ENCODE results near the gene SLC34A3. TPM values are rescaled to one million over a fixed set of nuclear protein-coding genes. Genes with fewer than 3 reads are reported as not detected.

Gene SLC34A3
- total RNA-seq, 1 donor from 2014 or later, result not detected

DNA sequence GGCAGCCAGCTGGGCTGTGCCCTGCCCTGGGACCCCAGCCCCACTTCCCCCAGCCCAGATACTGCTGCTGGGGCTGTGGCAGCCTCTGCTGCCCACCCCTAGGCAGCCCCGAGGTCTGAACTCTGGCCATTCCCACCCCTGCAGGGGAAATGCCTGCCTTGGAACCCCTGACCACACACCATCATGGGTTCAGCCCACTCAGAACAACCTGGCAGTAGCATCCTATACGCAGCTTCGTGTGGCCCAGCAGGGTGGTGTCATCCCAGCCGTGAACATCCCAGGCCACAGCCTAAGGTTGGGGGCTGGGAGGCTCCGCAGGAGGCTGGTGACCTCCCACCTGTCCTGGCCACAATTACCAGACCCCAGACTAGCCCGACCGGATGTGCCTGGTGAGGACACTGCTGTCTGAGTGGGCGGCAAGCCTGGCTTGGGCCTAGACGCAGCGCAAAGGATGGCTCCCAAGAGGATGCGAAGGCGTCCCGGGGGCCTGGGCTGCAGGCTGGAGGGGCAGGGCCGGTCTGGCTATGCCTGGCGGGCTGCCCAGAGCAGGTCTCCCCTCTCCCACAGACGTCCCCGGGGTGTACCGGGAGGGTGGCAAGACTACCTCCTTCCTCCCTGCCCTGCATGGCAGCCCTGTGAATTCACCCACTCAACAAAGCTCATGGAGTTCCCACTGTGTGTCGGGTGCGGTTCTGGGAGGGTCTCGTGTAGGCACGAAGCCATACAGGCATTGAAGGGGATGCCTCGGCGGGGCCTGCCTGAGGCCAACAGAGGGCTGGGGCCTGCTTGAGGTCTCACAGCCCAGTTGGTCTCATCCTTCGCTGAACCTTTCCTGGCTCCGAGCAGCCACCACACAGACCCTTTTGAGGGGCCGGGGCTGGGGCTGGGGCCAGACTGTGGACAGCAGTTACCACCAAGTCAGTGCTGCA, 1.5 kb upstream of the SLC34A3 start:
- H3K4me3 ChIP-seq (ENCODE audit: low read depth, low read length), result no peak overlapping the region
- H3K27me3 ChIP-seq (ENCODE audit: control insufficient read depth, insufficient read depth, low read length), result peaks cover 2% of the 10 kb centered on the region
- FAIRE-seq (no peak), DNase-seq (ENCODE audit: low read depth) (no peak)
- no peaks in the 10 kb centered on the region for H3K36me3 ChIP-seq (ENCODE audit: control insufficient read depth, insufficient read depth, low read length)
- TF ChIP-seq, protein P1, sequence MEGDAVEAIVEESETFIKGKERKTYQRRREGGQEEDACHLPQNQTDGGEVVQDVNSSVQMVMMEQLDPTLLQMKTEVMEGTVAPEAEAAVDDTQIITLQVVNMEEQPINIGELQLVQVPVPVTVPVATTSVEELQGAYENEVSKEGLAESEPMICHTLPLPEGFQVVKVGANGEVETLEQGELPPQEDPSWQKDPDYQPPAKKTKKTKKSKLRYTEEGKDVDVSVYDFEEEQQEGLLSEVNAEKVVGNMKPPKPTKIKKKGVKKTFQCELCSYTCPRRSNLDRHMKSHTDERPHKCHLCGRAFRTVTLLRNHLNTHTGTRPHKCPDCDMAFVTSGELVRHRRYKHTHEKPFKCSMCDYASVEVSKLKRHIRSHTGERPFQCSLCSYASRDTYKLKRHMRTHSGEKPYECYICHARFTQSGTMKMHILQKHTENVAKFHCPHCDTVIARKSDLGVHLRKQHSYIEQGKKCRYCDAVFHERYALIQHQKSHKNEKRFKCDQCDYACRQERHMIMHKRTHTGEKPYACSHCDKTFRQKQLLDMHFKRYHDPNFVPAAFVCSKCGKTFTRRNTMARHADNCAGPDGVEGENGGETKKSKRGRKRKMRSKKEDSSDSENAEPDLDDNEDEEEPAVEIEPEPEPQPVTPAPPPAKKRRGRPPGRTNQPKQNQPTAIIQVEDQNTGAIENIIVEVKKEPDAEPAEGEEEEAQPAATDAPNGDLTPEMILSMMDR (IDR thresholded peaks at IDR 0.05; ENCODE audit: insufficient read depth, low read length, severe bottlenecking), result no peak

DNA sequence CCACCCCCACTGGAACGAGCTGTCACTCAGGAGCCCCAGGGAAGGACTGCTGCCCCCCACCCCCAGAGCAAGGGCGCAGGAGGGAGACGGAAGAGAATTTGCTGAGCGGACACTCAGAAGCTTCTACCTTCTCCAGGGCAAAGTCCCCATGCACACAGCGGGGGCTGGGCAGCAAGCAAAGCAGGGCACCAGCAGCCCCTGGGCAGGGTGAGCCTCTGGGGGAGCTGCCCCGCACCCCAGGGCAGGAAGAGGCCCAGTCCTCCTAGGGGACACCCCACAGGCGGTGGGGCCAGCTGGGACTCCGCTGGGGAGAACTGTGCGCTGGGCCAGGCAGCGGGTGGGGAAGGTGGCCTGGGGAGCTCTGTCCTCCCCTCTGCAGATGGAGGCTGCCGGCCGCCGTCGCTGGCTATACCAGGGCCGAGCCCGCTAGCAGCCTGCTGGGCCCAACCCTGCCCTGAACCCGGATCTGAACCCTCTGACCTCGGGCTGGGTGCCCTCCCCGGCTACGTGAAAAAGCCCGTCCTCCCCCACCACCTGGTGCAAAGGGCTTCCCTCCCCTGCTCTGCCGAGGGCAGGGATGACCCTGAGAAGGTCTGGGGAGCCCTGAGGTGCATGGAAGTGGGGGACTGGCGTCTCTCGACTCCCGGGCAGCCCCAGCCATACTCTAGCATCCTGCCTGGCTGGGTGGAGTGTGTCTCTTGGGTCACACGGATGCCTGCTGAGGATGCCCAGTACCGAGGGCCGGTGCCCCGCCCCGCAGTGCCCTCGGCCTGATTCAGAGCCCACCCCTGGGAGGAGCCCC, 597 bp upstream of the SLC34A3 start:
- no peak for DNase-seq (ENCODE audit: low read depth)
- FAIRE-seq, result no peak
- H3K4me3 ChIP-seq (ENCODE audit: low read depth, low read length), result no peak overlapping the region
- H3K36me3 ChIP-seq (ENCODE audit: control insufficient read depth, insufficient read depth, low read length), result no peaks in the 10 kb centered on the region
- TF ChIP-seq, protein P1 (IDR thresholded peaks at IDR 0.05; ENCODE audit: insufficient read depth, low read length, severe bottlenecking), result no peak
- peaks cover 2% of the 10 kb centered on the region for H3K27me3 ChIP-seq (ENCODE audit: control insufficient read depth, insufficient read depth, low read length)

DNA sequence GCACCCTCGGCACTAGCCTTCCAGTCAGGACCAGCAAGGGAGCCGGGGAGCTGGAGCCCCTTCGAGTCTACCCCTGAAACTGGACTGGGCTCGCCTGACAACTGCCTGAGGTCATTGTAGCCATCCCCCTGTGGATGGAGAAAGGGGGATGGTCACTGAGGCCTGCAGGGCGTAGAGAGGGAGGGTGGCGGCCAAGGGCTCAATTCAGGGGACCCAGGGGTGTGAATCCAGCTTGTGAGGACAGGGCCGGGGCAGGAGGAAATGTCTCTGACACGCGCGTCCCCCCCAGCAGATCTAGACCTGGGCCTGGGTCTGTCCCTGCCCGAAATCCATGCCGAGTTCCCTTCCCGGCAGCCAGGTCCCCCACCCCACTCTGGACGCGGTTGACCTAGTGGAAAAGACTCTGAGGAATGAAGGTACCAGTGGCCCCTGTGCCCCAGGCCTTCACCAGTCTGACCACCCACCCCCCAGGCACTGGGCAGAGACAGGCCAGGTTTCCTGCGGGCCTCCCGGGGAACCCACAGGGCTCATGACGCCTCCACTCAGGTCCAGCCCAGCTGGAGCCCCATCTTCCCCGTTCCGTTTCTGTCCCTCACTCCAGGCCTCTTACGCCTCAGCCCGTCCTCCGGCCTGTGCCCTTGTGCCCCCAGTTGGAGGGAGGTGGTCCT, 805 bp downstream of the SLC34A3 start:
- H3K27me3 ChIP-seq (ENCODE audit: control insufficient read depth, insufficient read depth, low read length), result peaks cover 2% of the 10 kb centered on the region
- no peaks in the 10 kb centered on the region for H3K36me3 ChIP-seq (ENCODE audit: control insufficient read depth, insufficient read depth, low read length)
- FAIRE-seq (no peak), DNase-seq (ENCODE audit: low read depth) (no peak)
- TF ChIP-seq, protein P1 (IDR thresholded peaks at IDR 0.05; ENCODE audit: insufficient read depth, low read length, severe bottlenecking), result no peak
- H3K4me3 ChIP-seq (ENCODE audit: low read depth, low read length), result no peak overlapping the region

DNA sequence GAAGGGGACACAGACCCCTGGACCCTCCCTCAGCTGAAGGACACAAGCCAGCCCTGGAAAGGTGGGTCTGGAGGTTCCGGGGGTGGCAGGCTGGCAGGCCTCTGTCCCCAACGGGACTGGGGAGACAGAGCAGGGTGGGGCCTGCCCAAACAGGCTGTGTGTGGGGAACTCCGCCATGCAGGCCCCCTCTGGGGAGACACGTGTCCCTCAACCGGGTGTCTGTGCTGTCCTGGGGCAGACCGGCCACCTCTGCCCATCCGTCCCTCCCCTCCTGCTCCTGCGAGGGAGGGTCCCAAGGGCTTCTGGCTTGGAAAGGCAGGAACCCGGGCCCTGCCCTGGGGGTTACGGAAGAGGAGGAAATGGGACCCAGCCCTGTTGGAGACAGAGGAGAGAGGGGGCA, 1.4 kb downstream of the SLC34A3 start:
- FAIRE-seq (no peak), DNase-seq (ENCODE audit: low read depth) (no peak)
- Histone ChIP-seq H3K27me3 (ENCODE audit: control insufficient read depth, insufficient read depth, low read length) (peaks cover 2% of the 10 kb centered on the region), H3K4me3 (ENCODE audit: low read depth, low read length) (no peak overlapping the region), H3K36me3 (ENCODE audit: control insufficient read depth, insufficient read depth, low read length) (no peaks in the 10 kb centered on the region)
- TF ChIP-seq, protein P1 (IDR thresholded peaks at IDR 0.05; ENCODE audit: insufficient read depth, low read length, severe bottlenecking), result no peak

DNA sequence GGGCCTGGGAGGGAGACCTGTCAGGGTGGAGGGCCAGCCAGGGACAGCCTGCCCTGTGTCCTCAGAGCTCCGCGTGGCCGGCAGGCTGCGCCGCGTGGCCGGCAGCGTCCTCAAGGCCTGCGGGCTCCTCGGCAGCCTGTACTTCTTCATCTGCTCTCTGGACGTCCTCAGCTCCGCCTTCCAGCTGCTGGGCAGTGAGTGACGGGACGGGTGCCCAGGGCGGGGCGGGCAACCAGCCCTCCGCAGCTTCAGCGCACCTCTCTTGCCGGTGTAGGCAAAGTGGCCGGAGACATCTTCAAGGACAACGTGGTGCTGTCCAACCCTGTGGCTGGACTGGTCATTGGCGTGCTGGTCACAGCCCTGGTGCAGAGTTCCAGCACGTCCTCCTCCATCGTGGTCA, 1.8 kb downstream of the SLC34A3 start:
- Histone ChIP-seq H3K27me3 (ENCODE audit: control insufficient read depth, insufficient read depth, low read length) (peaks cover 2% of the 10 kb centered on the region), H3K36me3 (ENCODE audit: control insufficient read depth, insufficient read depth, low read length) (no peaks in the 10 kb centered on the region), H3K4me3 (ENCODE audit: low read depth, low read length) (no peak overlapping the region)
- TF ChIP-seq, protein P1 (IDR thresholded peaks at IDR 0.05; ENCODE audit: insufficient read depth, low read length, severe bottlenecking), result no peak
- no peak for DNase-seq (ENCODE audit: low read depth)
- FAIRE-seq, result no peak
